T47D (cell line): ENCODE measurements around the gene CHCT1.

Source experiments
- DNase-seq, 2 experiments: peaks; one replicate each; pipeline versions ENCODE4 v3.0.0 to v3.0.0-alpha.2; 2011 to 2012; ENCODE audit warnings: low read depth in 1 of 2, low spot score in 1 of 2
- JUND ChIP-seq: IDR thresholded peaks from 2 replicates; pipeline ENCODE4 v1.6.1; 2012; ENCODE audit warnings: low read depth
- in situ Hi-C: cut with HindIII; loops from 2 replicates; pipeline ENCODE4 v1.10.0; 2016; ENCODE audit warnings: low sequenced_read_pairs, low pct_unique_long_range_greater_than_20kb

Gene CHCT1

DNA sequence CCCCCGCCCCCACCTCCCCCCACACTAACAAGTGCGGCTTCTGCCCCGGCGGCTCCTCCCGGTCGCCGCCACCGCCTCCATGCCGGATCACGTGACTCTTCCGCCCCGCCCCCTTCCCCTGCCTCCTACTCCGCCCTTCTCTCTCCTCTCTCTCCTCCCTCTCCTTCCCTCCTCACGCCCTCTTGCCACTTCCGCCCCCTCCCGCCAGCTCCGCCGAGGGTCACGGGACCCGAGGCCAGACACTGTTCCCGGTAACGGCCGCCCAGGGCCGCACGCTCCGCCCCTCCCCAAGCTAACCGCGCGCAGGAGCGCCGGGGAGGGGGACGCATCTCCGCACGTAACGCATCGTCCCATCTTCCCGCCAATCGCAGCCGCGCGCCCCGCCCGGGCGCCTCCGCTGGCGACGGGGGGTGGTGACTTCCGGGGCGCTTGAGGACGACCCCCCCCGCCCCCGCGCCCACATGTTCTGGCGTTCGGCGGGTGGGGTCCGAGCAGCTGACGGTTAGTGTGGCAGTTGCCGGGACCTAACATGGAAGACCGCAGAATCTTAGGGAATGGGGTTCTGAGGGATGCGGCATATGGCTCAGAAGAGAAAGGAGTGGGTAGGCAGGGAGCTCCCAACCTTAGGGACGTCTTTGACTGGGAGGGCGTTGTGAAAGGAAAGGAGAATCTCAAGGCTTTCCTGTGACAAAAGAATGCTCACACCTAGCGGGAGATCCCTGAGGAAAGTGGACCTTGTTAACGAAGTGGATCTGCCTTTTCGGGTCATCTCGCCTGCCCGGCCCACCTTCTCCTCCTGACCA, 30.0 kb upstream of the CHCT1 start, which contains the start of gene USP32:
Gene USP32 (minus strand): TSS at position 92 of the 803 bp plus-strand sequence. CDS start 194 bp downstream, outside the sequence.
- in situ Hi-C loops, result no loop called here
- DNase-seq, result peak; percentile 93 to 99

DNA sequence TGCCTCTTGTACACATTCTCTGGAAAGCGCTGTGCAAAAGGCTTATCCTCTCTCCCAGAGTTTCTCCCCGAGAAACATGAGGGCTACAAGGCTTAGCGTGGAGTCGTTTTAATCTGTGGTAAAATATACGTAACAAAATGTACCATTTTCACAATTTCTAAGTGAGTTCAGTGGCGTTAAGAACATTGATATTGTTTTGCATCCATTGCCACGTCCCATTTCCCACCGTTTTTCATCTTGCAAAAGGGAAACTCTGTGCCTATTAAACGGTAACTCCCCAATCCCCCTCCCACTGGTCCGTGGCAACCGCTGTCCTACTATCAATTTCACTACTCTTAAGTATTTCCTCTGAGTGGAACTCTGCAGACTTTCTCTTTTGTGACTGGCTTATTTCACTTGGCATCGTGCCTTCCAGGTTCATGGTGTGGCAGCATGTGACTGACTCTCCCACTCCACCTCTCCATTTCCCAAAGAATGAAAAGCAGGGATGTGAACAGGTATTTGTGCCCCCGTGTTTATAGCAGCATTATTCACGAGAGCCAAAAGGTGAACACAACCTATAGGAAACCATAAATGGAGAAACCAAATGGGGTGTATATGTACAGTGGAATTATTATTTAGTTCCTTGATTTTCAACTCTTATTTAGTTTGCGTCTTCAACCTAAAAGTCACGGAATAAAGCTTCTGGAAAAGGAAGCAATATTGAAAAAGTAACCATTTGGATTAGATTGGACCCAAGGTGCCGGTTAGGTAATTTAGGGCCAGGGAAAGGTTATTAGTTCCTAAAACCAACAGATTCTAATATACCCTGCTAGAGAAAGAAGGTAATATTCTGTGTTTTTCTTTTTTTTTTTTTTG, 29.2 kb upstream of the CHCT1 start:
- in situ Hi-C loops, result no loop called here
- TF ChIP-seq JUND, result no peak
- peak; percentile 30 to 79 for DNase-seq

More for the DNA sequence above, 30.0 kb upstream of the CHCT1 start, which contains the start of gene USP32:
- TF ChIP-seq JUND, result no peak

DNA sequence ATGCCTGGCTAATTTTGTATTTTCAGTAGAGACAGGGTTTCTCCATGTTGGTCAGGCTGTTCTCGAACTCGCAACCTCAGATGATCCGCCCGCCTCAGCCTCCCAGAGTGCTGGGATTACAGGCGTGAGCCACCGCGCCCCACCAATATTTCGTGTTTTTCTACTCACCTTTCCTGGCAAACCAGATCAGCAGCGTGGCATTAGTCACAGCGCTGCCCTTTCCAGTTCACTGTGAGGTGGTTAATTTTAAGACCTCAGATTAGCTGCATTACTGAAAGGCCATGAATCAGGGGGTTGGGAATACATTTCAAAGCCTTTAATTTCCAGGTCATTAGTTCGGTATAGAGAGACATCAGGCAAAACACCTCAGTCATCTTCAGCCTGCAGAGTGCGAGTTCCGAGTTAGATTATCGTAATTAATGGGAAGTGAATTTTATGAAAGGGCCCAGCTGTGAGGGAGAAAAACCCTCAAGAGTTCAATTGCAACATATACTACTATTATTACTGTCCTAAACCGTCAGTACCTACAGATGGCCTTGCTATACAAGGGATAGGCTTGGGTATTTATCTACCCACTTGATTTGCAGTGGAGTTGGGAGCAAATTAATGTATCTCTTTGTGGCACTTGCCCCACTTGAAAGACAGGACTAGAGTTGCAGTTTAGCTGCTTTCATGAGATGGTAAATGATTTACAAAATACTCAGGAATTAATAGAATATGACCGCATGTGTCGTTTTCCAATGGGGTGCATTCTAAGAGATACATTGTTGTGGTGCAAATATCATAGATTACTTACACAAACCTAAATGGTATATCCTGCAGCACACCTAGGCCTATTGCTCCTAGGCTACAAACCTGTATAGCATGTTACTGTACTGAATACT, 28.2 kb upstream of the CHCT1 start:
- TF ChIP-seq JUND, result no peak
- in situ Hi-C loops, result no loop called here
- no peak for DNase-seq

DNA sequence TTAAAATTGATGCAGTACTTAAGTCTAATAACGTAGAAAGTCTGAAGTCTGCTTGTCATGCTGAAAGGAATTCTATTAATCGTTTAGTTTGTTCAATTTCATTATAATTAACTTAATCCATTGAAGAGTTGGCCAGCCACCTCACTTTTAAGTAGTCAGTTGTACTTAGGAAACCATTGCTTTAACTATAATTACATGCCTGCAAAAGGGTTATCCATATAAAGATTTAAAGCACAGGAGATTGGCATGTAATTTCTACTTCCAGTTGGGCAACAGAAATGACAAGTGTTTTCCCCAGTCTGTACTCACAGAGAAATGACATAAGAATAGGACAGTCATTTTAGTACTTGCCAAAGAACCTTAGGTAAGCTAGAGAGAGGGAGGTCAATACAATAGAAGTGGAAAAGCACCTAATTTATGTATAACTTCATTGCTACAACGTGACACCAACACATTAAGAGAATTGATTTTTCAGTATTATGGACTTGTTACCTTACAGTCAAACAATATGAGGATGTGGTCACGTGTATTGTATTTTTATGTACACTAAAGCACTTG, 26.7 kb upstream of the CHCT1 start:
- TF ChIP-seq JUND, result no peak
- DNase-seq, result no peak
- in situ Hi-C loops, result no loop called here

DNA sequence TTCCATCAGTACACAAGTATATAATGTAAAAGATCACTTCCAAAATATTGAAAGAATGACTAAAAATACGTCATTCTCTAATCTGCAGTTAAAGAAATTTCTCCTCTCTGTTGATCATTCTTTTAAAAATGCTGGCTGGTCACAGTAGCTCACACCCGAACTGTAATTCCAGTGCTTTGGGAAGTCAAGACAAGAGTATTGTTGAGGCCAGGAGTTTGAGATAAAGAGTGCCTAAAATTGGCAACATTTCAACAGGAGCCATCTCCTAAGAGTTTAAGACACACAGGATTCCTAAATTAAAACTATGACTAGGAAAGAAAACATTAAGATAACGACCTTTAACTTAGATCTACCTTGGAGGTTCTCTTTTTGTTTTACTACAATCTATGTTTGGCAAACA, 25.9 kb upstream of the CHCT1 start:
- in situ Hi-C loops, result no loop called here
- DNase-seq, result no peak
- TF ChIP-seq JUND, result no peak

DNA sequence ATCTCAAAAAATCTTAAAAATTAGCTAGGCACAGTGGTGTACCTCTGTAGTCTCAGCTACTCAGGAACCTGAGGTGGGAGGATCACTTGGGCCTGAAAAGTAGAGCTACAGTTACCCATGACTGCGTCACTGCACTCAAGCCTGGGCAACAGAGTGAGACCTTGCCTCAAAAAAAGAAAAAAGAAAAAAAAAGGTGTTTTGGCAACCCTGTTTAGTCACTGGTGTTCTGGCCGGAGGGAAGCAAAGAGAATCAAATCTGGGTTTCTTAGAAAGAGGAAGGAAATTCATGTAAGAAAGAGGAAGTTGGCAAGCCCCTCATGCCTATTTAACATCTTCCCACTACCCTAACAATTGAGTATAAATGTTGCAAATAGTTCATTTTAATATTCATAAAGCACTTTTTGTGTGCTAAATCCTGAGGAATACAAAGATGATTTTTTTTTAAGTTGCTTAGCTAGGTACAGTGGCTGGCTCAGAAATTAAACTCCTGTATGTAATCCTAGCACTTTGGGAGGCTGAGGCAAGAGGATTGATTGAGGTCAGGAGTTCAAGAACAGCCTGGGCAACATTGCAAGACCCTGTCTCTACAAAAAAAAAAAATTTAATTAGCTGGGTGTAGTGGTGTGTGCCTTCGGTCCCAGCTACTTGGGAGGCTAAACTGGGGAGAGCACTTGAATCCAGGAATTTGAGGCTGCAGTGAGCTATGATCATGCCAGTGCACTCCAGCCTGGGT, 23.9 kb upstream of the CHCT1 start:
- no peak for DNase-seq
- in situ Hi-C loops, result no loop called here
- no peak for TF ChIP-seq JUND

DNA sequence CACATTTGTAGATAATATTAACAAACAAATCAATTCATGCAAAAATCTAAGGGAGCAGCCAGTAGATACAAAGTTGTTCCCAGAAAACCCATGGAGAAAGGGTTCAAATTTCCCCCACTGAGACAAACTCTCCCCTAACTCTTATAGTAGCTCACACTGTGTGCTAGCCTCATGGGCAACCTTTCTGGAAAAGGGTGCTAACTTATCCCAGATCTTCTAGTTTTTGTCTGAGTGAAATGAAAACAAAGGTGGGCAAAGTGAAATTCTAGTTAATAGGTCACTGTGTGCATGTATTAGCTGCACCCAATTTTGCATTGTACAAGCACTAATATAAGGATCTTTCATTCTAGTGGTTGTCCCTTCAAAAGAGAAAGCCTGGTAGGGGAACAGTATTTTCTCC, 20.5 kb upstream of the CHCT1 start:
- TF ChIP-seq JUND, result no peak
- in situ Hi-C loops, result no loop called here
- DNase-seq, result no peak

DNA sequence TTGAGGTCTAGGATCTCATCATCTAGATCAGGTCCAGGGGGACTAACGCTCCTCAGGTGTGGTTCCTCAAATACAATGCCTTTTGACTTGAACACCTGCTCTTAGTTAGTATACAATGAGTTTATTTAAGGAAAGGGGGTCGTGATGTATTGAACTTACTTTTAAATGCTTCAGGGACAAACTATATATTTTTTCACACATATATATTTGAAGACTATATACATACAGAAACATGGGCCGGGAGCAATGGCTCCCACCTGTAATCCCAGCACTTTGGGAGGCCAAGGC, 18.8 kb upstream of the CHCT1 start:
- in situ Hi-C loops, result no loop called here
- TF ChIP-seq JUND, result no peak
- no peak for DNase-seq

DNA sequence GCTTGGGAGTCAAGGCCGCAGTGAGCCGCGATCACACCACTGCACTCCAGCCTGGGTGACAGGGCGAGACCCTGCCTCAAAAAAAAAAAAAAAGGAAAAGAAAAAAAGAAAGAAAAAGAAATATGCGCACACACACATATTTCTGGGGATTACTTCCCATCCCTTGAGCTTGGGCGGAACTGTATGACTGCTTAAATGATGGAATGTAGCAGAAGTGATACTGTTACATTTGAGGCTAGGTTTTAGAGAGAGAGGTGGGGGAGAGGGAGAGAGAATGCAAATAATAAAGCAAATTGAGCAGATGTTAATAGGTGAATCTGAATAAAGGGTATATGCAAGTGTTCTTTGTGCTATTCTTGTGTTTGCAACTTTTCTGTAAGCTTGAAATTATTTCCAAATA, 18.3 kb upstream of the CHCT1 start:
- no peak for TF ChIP-seq JUND
- DNase-seq, result no peak
- in situ Hi-C loops, result no loop called here

DNA sequence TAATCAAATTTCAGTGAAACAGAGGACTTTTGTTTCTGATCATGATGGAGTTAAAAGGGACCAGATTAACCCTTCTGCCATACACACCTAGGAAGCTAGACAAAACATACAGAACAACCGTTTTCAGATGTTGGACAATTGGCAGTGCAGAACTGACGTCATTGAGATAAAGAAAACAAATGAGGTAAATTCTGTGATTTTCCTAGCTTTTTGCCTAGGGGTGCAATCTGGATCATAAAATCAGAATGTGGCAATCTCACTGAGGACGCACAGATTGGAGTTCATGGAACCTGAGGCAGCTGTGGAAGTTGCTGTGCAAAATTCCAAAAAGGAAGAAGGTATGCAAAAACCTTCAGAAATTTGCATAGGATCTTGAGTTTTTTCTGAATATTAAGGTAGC, 15.4 kb upstream of the CHCT1 start:
- in situ Hi-C loops, result no loop called here
- no peak for DNase-seq
- no peak for TF ChIP-seq JUND

DNA sequence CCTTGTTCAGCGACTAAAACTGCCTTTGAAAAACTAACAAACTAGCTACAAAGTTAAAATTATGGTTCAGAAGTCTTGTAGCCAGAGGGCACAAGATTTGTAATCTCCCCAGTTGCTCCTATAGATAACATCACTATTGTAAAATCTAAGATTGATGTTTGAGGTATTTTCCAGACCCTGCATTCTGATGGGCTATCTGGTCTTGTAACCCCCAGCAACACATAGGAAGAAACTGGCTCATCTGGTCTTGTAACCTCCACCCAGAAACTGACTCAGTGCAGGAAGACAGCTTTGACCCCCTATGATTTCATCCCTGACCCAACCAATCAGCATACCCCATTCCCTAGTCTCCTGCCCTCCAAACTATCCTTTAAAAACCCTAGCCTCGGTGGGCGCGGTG, 12.3 kb upstream of the CHCT1 start:
- DNase-seq, result no peak
- TF ChIP-seq JUND, result no peak
- in situ Hi-C loops, result no loop called here

DNA sequence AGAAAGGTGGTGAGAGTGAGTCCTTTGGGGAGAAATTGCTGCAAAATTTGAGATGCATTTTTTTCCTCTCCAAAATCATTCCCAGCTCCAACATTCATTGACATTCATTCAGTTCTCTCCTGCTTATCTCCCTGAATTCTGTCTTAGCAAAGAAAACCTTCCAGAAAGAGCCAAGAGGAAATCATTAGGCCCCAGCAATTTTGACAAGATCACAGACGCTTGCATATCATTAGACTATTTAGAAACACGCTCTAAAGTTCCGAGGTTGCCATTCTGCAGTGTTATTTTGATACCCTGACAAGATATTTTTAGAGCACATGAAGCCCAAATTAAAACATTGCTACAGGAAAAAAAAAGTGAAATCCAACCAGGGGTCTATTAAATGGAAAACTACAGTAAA, 9.6 kb upstream of the CHCT1 start:
- in situ Hi-C loops, result no loop called here
- no peak for DNase-seq
- TF ChIP-seq JUND, result no peak
